Muscle of leg (tissue), 16 donors: ENCODE results near the gene HOXA2. TPM values are rescaled to one million over a fixed set of nuclear protein-coding genes. Genes with fewer than 3 reads are reported as not detected.

Experiments used
- DNase-seq: peaks from one replicate; pipeline ENCODE4 v3.0.0; 2013
- H3K27ac ChIP-seq: one replicate; pipeline ENCODE4 v1.5.1; 2013; ENCODE audit warnings: mild to moderate bottlenecking, low read length, control low read depth
- H3K27me3 ChIP-seq: one replicate; pipeline ENCODE4 v1.6.1; 2013; ENCODE audit warnings: low read length; ENCODE audit not compliant: control insufficient read depth, insufficient read depth
- H3K36me3 ChIP-seq: one replicate; pipeline ENCODE4 v1.6.1; 2013; ENCODE audit warnings: low read length; ENCODE audit not compliant: control insufficient read depth, insufficient read depth
- H3K4me1 ChIP-seq: one replicate; pipeline ENCODE4 v1.6.1; 2013; ENCODE audit warnings: low read length; ENCODE audit not compliant: control insufficient read depth, insufficient read depth
- H3K4me3 ChIP-seq: one replicate; pipeline ENCODE4 v1.5.1; 2013; ENCODE audit warnings: low read length, control low read depth
- H3K9me3 ChIP-seq: replicated peaks from 2 replicates; pipeline ENCODE4 v1.6.1; 2013; ENCODE audit warnings: low read depth, low read length; ENCODE audit not compliant: control insufficient read depth
- WGBS: methylation state at CpG from one replicate; pipeline ENCODE4 v1.1.5; 2013; ENCODE audit warnings: missing lambda C conversion rate; ENCODE audit not compliant: insufficient coverage; 5-methylcytosine and 5-hydroxymethylcytosine counted together
- long read RNA-seq, 11 donors: transcript quantifications; one replicate each; lab custom pipeline, GENCODE V29; 2026
- polyA plus RNA-seq, 8 donors: library from polyadenylated mRNA; unstranded; fragments of 120-200 nt; gene quantifications; one replicate each; pipeline versions ENCODE4 v1.2.1 to v1.2.3, GENCODE V29; 2013; ENCODE audit warnings: inconsistent platforms in 1 of 8, low replicate concordance in 1 of 8; ENCODE audit not compliant: insufficient read length in 8 of 8, insufficient read depth in 1 of 8
- total RNA-seq: library from RNA; stranded (reverse); fragments of 120-200 nt; gene quantifications from one replicate; pipeline ENCODE4 v1.2.4, GENCODE V29; 2013

HOXA2 gene
- total RNA-seq (0.71 TPM), polyA plus RNA-seq (1 to 10 TPM in 6 of 8 donors, under 1 TPM in 2; 0.70 to 3.1 (median 1.4) TPM)
- long read RNA-seq, donor 1, partial matches to known transcripts = 0 of 1 reads
- long read RNA-seq, donor 1, other reads (novel, unspliced or antisense) = 0 of 1 reads
- long read RNA-seq, donor 2 = 0 reads
- long read RNA-seq, donor 3, partial matches to known transcripts = 0 of 1 reads
- long read RNA-seq, donor 3, other reads (novel, unspliced or antisense) = 0 of 1 reads
- long read RNA-seq, donor 4 = 0 reads
- long read RNA-seq, donor 5, partial matches to known transcripts = 0 of 1 reads
- long read RNA-seq, donor 5, other reads (novel, unspliced or antisense) = 0 of 1 reads
- long read RNA-seq, donor 6 = 0 reads
- long read RNA-seq, donor 7, partial matches to known transcripts = 0 of 1 reads
- long read RNA-seq, donor 7, other reads (novel, unspliced or antisense) = 0 of 1 reads
- long read RNA-seq, donor 8 = 0 reads
- long read RNA-seq, donor 9 = 0 reads
- long read RNA-seq, donor 10 = 0 reads
- long read RNA-seq, donor 11, partial matches to known transcripts = 0 of 1 reads
- long read RNA-seq, donor 11, other reads (novel, unspliced or antisense) = 0 of 1 reads

- peak within 1 kb of the TSS; percentile 52 for H3K27ac ChIP-seq
- H3K4me1 ChIP-seq = peaks cover 32% of the 10 kb centered on the region
- no peak for DNase-seq
- peaks cover 62% of the 10 kb centered on the region for H3K27me3 ChIP-seq
- H3K9me3 ChIP-seq = no peaks in the 10 kb centered on the region
- 38% methylated on average over 19 of the region's 29 CpGs for WGBS
- H3K36me3 ChIP-seq = peaks cover 8% of the 10 kb centered on the region
- peak within 1 kb of the TSS; percentile 6 for H3K4me3 ChIP-seq
Observed at GRCh38 chr7:27102581-27103442, at the start of gene HOXA2. HOXA2 (minus strand) TSS chr7:27102683; CDS start chr7:27102500, 183 bp downstream.

GRCh38 chr7:27151341-27151930, 49.0 kb upstream of the HOXA2 start:
- H3K27ac ChIP-seq = peak overlapping the region; percentile 94
- peaks cover 14% of the 10 kb centered on the region for H3K36me3 ChIP-seq
- no peak for DNase-seq
- WGBS = 2% methylated on average over 19 of the region's 27 CpGs
- H3K27me3 ChIP-seq = peaks cover 68% of the 10 kb centered on the region
- H3K4me3 ChIP-seq = peak overlapping the region; percentile 79
- H3K4me1 ChIP-seq = peaks cover 84% of the 10 kb centered on the region
- H3K9me3 ChIP-seq = no peaks in the 10 kb centered on the region

GRCh38 chr7:27150568-27151340, 48.3 kb upstream of the HOXA2 start:
- whole genome bisulfite sequencing = 2% methylated on average over 53 of the region's 58 CpGs
- Histone ChIP-seq H3K4me3 (peak overlapping the region; percentile 79), H3K36me3 (peaks cover 16% of the 10 kb centered on the region), H3K4me1 (peaks cover 88% of the 10 kb centered on the region), H3K27ac (peak overlapping the region; percentile 94), H3K9me3 (no peaks in the 10 kb centered on the region), H3K27me3 (peaks cover 65% of the 10 kb centered on the region)
- peak; percentile 92 for DNase-seq

- H3K36me3 ChIP-seq = peaks cover 22% of the 10 kb centered on the region
- no peaks in the 10 kb centered on the region for H3K9me3 ChIP-seq
- no peak for DNase-seq
- 31% methylated on average over 7 of the region's 13 CpGs for WGBS
- peak overlapping the region; percentile 79 for H3K4me3 ChIP-seq
- peaks cover 63% of the 10 kb centered on the region for H3K27me3 ChIP-seq
- H3K4me1 ChIP-seq = peaks cover 87% of the 10 kb centered on the region
- H3K27ac ChIP-seq = peak overlapping the region; percentile 94
Observed at GRCh38 chr7:27149842-27150567, 47.5 kb upstream of the HOXA2 start.

- 31% methylated on average over 25 of the region's 30 CpGs for WGBS
- Histone ChIP-seq H3K4me3 (peak overlapping the region; percentile 79), H3K9me3 (no peaks in the 10 kb centered on the region), H3K4me1 (peaks cover 86% of the 10 kb centered on the region), H3K27ac (peak overlapping the region; percentile 94), H3K27me3 (peaks cover 60% of the 10 kb centered on the region), H3K36me3 (peaks cover 24% of the 10 kb centered on the region)
- peak; percentile 55 for DNase-seq
Observed at GRCh38 chr7:27148756-27149641, 46.5 kb upstream of the HOXA2 start.

- Histone ChIP-seq H3K9me3 (no peaks in the 10 kb centered on the region), H3K36me3 (peaks cover 25% of the 10 kb centered on the region), H3K4me1 (peaks cover 84% of the 10 kb centered on the region), H3K27ac (peak overlapping the region; percentile 94), H3K4me3 (peak overlapping the region; percentile 79), H3K27me3 (peaks cover 57% of the 10 kb centered on the region)
- DNase-seq = peak; percentile 64
- 14% methylated on average over 28 of the region's 28 CpGs for WGBS
Observed at GRCh38 chr7:27148031-27148755, 45.7 kb upstream of the HOXA2 start.

- peak; percentile 84 for DNase-seq
- H3K27ac ChIP-seq = peak within 1 kb of the TSS; percentile 94
- H3K27me3 ChIP-seq = peaks cover 52% of the 10 kb centered on the region
- peaks cover 79% of the 10 kb centered on the region for H3K4me1 ChIP-seq
- no peaks in the 10 kb centered on the region for H3K9me3 ChIP-seq
- peak within 1 kb of the TSS; percentile 79 for H3K4me3 ChIP-seq
- WGBS = 19% methylated on average over 63 of the region's 63 CpGs
- H3K36me3 ChIP-seq = peaks cover 28% of the 10 kb centered on the region
Observed at GRCh38 chr7:27147199-27148030, 44.9 kb upstream of the HOXA2 start, which contains the start of gene HOXA6. HOXA6 (minus strand) TSS chr7:27147774; CDS start chr7:27147749, 25 bp downstream.
